Thyroid gland (tissue), 4 donors: ENCODE data around the gene CDC20B. TPM values are rescaled to one million over a fixed set of nuclear protein-coding genes. Genes with fewer than 3 reads are reported as not detected.
"Not testable (repeated sequence)": the region's sequence is repeated elsewhere in the genome, so short reads cannot be mapped to it uniquely, and the experiment has no call there.

ENCODE experiments used
- DNase-seq, 2 donors: peaks; one replicate each; pipeline ENCODE4 v3.0.0-alpha.2; 2019
- H3K27ac ChIP-seq, 3 donors: fragments of 200-600 bp; sonication (generic); 1 replicate in 2 of 3; 2 replicates in 1 of 3; pipeline ENCODE4 v1.5.1; 2016 to 2019; ENCODE audit warnings: mild to moderate bottlenecking in 1 of 3, moderate library complexity in 1 of 3
- H3K27me3 ChIP-seq: fragments of 200-600 bp; sonication (generic); one replicate; pipeline ENCODE4 v1.5.1; 2019
- H3K36me3 ChIP-seq, 2 donors: fragments of 200-600 bp; sonication (generic); one replicate each; pipeline ENCODE4 v1.5.1; 2016 to 2019
- H3K4me1 ChIP-seq, 2 donors: fragments of 200-600 bp; sonication (generic); one replicate each; pipeline ENCODE4 v1.5.1; 2017 to 2019
- H3K4me3 ChIP-seq, 3 donors: fragments of 200-600 bp; sonication (generic); replicated peaks in 1 of 3; 1 replicate in 2 of 3; 2 replicates in 1 of 3; pipeline ENCODE4 v1.5.1; 2016; ENCODE audit warnings: mild to moderate bottlenecking in 1 of 3
- H3K9me3 ChIP-seq: fragments of 200-600 bp; sonication (generic); one replicate; pipeline ENCODE4 v1.5.1; 2017
- POLR2A ChIP-seq, 2 donors: fragments of 450-650 bp; IDR thresholded peaks; one replicate each; pipeline ENCODE4 v1.6.1; 2017; ENCODE audit warnings: antibody characterized with exemption in 2 of 2, mild to moderate bottlenecking in 2 of 2, moderate library complexity in 1 of 2
- WGBS, 2 donors: methylation state at CpG; one replicate each; pipeline ENCODE4 v1.1.5; 2017; 5-methylcytosine and 5-hydroxymethylcytosine counted together
- intact Hi-C: fragments of 100-400 bp; cut with DNase I; formaldehyde crosslinking; loops from one replicate; pipeline ENCODE4 v1.15.1; 2023
- total RNA-seq, 4 donors: library from RNA; depleted of rRNA; stranded (reverse); fragments of >200 nt; gene quantifications; one replicate each; pipeline ENCODE4 v1.2.3, GENCODE V29; 2016
- TF ChIP-seq, protein P1 (sequence below), 6 experiments: fragments of 200-600 bp in 3 of 6; fragments of 450-650 bp in 3 of 6; sonication (generic) in 3 of 6; IDR thresholded peaks; one replicate each; pipeline ENCODE4 v1.5.1; 2016 to 2019; ENCODE audit warnings: antibody characterized with exemption in 6 of 6, mild to moderate bottlenecking in 2 of 6, inconsistent platforms in 1 of 6, moderate library complexity in 1 of 6

The CDC20B gene
- total RNA-seq, 4 donors from 2014 or later, result not detected

DNA sequence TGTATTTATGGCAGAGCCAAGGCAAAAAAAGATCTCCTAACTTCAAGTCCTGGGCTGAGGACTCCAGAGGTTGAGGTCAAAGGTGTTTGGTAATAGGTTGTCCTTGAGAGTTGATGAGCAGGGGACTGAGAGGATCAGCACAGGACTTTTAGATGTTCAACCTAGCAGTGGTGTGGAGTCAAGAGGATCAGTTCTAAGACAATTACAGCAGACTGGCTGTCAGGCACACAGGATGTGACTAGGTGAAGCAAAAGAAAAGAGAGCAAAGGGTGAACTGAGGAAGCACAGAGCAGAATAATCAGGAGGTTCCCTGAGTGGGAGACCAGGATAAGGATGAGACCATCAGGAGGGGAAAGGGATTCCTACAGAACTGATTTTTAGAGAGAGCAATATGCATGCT lies 59.6 kb downstream of the CDC20B start:
- TF ChIP-seq, protein P1, sequence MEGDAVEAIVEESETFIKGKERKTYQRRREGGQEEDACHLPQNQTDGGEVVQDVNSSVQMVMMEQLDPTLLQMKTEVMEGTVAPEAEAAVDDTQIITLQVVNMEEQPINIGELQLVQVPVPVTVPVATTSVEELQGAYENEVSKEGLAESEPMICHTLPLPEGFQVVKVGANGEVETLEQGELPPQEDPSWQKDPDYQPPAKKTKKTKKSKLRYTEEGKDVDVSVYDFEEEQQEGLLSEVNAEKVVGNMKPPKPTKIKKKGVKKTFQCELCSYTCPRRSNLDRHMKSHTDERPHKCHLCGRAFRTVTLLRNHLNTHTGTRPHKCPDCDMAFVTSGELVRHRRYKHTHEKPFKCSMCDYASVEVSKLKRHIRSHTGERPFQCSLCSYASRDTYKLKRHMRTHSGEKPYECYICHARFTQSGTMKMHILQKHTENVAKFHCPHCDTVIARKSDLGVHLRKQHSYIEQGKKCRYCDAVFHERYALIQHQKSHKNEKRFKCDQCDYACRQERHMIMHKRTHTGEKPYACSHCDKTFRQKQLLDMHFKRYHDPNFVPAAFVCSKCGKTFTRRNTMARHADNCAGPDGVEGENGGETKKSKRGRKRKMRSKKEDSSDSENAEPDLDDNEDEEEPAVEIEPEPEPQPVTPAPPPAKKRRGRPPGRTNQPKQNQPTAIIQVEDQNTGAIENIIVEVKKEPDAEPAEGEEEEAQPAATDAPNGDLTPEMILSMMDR (IDR thresholded peaks at IDR 0.05), result no peak
- no peak for TF ChIP-seq POLR2A (IDR thresholded peaks at IDR 0.05)
- Histone ChIP-seq H3K9me3 (no peaks in the 10 kb centered on the region), H3K4me1 (no peaks in the 10 kb centered on the region), H3K27ac (no peak overlapping the region), H3K27me3 (no peaks in the 10 kb centered on the region), H3K36me3 (no peaks in the 10 kb centered on the region), H3K4me3 (no peak overlapping the region)
- no peak for DNase-seq
- intact Hi-C loops, result no loop called here

DNA sequence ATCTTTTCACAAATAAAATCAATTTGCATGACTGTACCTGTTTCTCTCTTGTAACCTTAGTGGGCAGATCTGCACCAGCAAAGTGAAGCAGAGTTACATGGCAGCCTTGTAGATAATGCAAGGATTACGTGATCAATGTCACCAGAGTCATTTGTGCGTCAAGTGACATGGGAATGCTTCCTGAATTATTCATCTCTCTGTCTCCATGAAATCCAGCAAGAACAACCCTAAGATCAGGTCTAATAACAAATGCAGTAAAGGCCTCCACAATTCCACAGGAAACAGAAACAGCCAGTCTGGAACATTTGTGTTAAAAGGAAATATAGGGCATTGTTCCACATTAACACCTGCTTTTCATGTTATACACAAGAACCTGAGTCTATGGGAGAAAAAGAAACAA lies 62.8 kb downstream of the CDC20B start:
- Histone ChIP-seq H3K4me3 (no peak overlapping the region), H3K9me3 (no peaks in the 10 kb centered on the region), H3K27me3 (no peaks in the 10 kb centered on the region), H3K36me3 (no peaks in the 10 kb centered on the region), H3K27ac (no peak overlapping the region), H3K4me1 (no peaks in the 10 kb centered on the region)
- intact Hi-C loops, result no loop called here
- TF ChIP-seq POLR2A (IDR thresholded peaks at IDR 0.05), result no peak
- TF ChIP-seq, protein P1 (IDR thresholded peaks at IDR 0.05), result no peak
- DNase-seq, result no peak
- WGBS, 2 donors, result 90 to 92% methylated on average over 2 of the region's 2 CpGs

GRCh38 chr5:55108661-55109060 lies 64.3 kb downstream of the CDC20B start:
- H3K36me3 ChIP-seq, result no peaks in the 10 kb centered on the region
- 79 to 81% methylated on average over 3 of the region's 3 CpGs for WGBS, 2 donors
- H3K9me3 ChIP-seq, result no peaks in the 10 kb centered on the region
- H3K4me1 ChIP-seq, result no peaks in the 10 kb centered on the region
- no peak overlapping the region for H3K4me3 ChIP-seq
- intact Hi-C loops, result no loop called here
- no peak overlapping the region for H3K27ac ChIP-seq
- no peak for TF ChIP-seq POLR2A (IDR thresholded peaks at IDR 0.05)
- TF ChIP-seq, protein P1 (IDR thresholded peaks at IDR 0.05), result no peak
- no peak for DNase-seq
- no peaks in the 10 kb centered on the region for H3K27me3 ChIP-seq

DNA sequence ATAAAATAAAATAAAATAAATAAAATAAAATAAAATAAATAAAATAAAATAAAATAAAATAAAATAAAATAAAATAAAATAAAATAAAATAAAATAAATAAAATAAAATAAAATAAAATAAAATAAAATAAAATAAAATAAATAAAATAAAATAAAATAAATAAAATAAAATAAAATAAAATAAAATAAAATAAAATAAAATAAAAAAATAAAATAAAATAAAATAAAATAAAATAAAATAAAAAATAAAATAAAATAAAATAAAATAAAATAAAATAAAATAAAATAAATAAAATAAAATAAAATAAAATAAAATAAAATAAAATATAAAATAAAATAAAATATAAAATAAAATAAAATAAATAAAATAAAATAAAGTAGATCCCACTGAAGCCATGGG lies 67.0 kb downstream of the CDC20B start:
- H3K4me3 ChIP-seq, H3K4me1 ChIP-seq, intact Hi-C loops, H3K27me3 ChIP-seq, H3K36me3 ChIP-seq, DNase-seq, H3K27ac ChIP-seq, H3K9me3 ChIP-seq: not testable (repeated sequence)

DNA sequence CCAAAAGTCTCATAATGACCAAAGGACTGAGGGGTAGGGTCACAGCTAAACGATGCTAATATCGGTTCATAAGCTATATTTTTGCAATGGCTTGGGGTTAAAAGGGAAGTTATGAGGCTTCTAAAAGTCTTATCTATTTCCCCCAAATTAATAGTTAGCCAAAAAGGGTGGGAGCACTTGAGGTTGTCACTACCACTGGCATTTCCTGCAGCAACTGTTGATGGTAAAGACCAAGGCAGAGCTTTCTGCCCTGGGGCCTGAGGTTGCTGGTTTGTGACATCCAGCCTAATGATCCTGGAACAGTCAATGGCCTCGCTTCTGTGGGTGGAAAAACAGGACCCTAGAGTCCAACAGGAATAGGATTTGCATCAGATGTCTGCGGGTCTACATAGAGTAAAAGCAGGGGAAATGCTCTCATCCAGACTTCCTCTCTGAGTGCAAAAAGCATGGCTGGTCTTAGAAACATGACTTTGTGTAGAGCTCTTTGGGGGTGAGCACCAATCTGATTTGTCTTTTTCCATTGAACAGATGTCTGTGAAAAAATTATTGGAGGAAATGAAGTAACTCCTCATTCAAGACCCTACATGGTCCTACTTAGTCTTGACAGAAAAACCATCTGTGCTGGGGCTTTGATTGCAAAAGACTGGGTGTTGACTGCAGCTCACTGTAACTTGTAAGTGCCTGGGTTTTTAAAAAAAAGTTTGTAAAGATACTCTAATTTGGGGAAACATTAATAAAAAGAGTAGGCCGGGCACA lies 67.9 kb downstream of the CDC20B start:
- no peaks in the 10 kb centered on the region for H3K9me3 ChIP-seq
- no peak for DNase-seq
- H3K36me3 ChIP-seq, result no peaks in the 10 kb centered on the region
- no peaks in the 10 kb centered on the region for H3K27me3 ChIP-seq
- H3K4me3 ChIP-seq, result no peak overlapping the region
- no peak for TF ChIP-seq POLR2A (IDR thresholded peaks at IDR 0.05)
- TF ChIP-seq, protein P1 (IDR thresholded peaks at IDR 0.05), result no peak
- 86 to 91% methylated on average over 5 of the region's 5 CpGs for WGBS, 2 donors
- H3K4me1 ChIP-seq, result no peaks in the 10 kb centered on the region
- no peak overlapping the region for H3K27ac ChIP-seq
- intact Hi-C loops, result no loop called here
